HepG2 (cell line): ENCODE data around the gene SLC25A25. TPM values are rescaled to one million over a fixed set of nuclear protein-coding genes. Genes with fewer than 3 reads are reported as not detected.

Experiments used
- ATAC-seq: fragments of 200-7000 bp; cut with Tn5 transposase; 3 replicates; pipeline ENCODE4 v1.9.1; 2020; ENCODE audit warnings: mild to moderate bottlenecking, moderate library complexity
- BruUV-seq: library from RNA; stranded (reverse); fragments of 400-500 nt; replicated peaks from 2 replicates; lab custom pipeline; 2021; lab: Mats Ljungman, UMichigan
- CTCF ChIA-PET: fragments of 300-600 bp; formaldehyde crosslinking; extraction: SDS; loops from one replicate; lab custom pipeline; 2021; ENCODE audit warnings: low total read pairs, inconsistent platforms, low intra/inter-chr PET ratio; lab: Yijun Ruan, JAX
- POLR2A ChIA-PET: fragments of 350-600 bp; sonication (Branson Sonifier 250); formaldehyde crosslinking; loops from one replicate; lab custom pipeline; 2020; ENCODE audit warnings: antibody characterized with exemption, inconsistent platforms; lab: Yijun Ruan, JAX
- DNase-seq: peaks from one replicate; pipeline ENCODE4 v3.0.0-alpha.2; 2015; ENCODE audit warnings: low spot score
- FAIRE-seq: peaks from 3 replicates; lab custom pipeline; 2011; peaks lifted over from hg19 to GRCh38; lab: Jason Lieb, UNC
- H2AFZ ChIP-seq: one replicate; pipeline ENCODE4 v1.6.1; 2011; ENCODE audit warnings: low read length, inconsistent platforms
- H3K27ac ChIP-seq: fragments of 300-600 bp; 3 replicates; pipeline ENCODE4 v1.8.0; 2011; ENCODE audit warnings: mixed run types, mild to moderate bottlenecking, mixed read lengths, low read length, inconsistent platforms; ENCODE audit not compliant: insufficient read depth; ENCODE audit errors: extremely low read length
- H3K27me3 ChIP-seq, 2 experiments: fragments of 200-600 bp in 1 of 2; 2 replicates in 1 of 2; 3 replicates in 1 of 2; pipeline versions ENCODE4 v1.6.0 to v1.8.0; 2011; ENCODE audit warnings: low read length in 2 of 2, mild to moderate bottlenecking in 2 of 2, moderate library complexity in 2 of 2, inconsistent platforms in 1 of 2; ENCODE audit not compliant: insufficient read depth in 2 of 2, control insufficient read depth in 1 of 2
- H3K36me3 ChIP-seq, 2 experiments: fragments of 200-600 bp in 1 of 2; replicated peaks in 1 of 2; 2 replicates in 1 of 2; 3 replicates in 1 of 2; pipeline versions ENCODE4 v1.5.1 to v1.8.0; 2011; ENCODE audit warnings: low read length in 2 of 2, inconsistent platforms in 1 of 2; ENCODE audit not compliant: insufficient read depth in 2 of 2, control insufficient read depth in 1 of 2
- H3K4me1 ChIP-seq: 2 replicates; pipeline ENCODE4 v1.5.1; 2012; ENCODE audit warnings: low read length, inconsistent platforms; ENCODE audit not compliant: insufficient read depth
- H3K4me2 ChIP-seq: 2 replicates; pipeline ENCODE4 v1.6.0; 2011; ENCODE audit warnings: low read depth, low read length, inconsistent platforms
- H3K4me3 ChIP-seq, 3 experiments: fragments of 200-600 bp in 1 of 3; sonication (generic), shearing (Covaris generic) in 1 of 3; replicated peaks in 1 of 3; 2 replicates each; pipeline ENCODE4 v1.5.1; 2011 to 2016; ENCODE audit warnings: low read length in 3 of 3, inconsistent platforms in 2 of 3, low read depth in 2 of 3, mild to moderate bottlenecking in 2 of 3, control low read depth in 1 of 3, mixed read lengths in 1 of 3; ENCODE audit not compliant: insufficient read depth in 1 of 3
- H3K79me2 ChIP-seq: one replicate; pipeline ENCODE4 v1.6.1; 2011; ENCODE audit warnings: low read length, inconsistent platforms; ENCODE audit not compliant: insufficient read depth
- H3K9ac ChIP-seq: 2 replicates; pipeline ENCODE4 v1.6.0; 2011; ENCODE audit warnings: mild to moderate bottlenecking, low read depth, low read length, inconsistent platforms; ENCODE audit not compliant: insufficient read depth
- H3K9me3 ChIP-seq: 2 replicates; pipeline ENCODE4 v1.5.1; 2012; ENCODE audit warnings: mild to moderate bottlenecking, low read length
- H4K20me1 ChIP-seq: 2 replicates; pipeline ENCODE4 v1.6.0; 2011; ENCODE audit warnings: inconsistent platforms, mild to moderate bottlenecking, low read length, moderate library complexity; ENCODE audit not compliant: insufficient read depth
- HNF4A ChIP-seq: sonication (generic); formaldehyde crosslinking; IDR thresholded peaks from 2 replicates; pipeline ENCODE4 v1.4.0; 2020; ENCODE audit warnings: missing genetic modification reagents
- HNRNPL ChIP-seq: fragments of 200-400 bp; formaldehyde crosslinking; IDR thresholded peaks from 2 replicates; pipeline ENCODE4 v1.6.1; 2017; ENCODE audit warnings: mild to moderate bottlenecking, low read depth, low read length
- KDM2A ChIP-seq: sonication (generic); formaldehyde crosslinking; IDR thresholded peaks from 2 replicates; pipeline ENCODE4 v1.4.0; 2020; ENCODE audit warnings: low read depth, missing genetic modification reagents, borderline replicate concordance
- MEIS1 ChIP-seq: sonication (generic); formaldehyde crosslinking; IDR thresholded peaks from 2 replicates; pipeline ENCODE4 v1.9.0; 2021; ENCODE audit warnings: mild to moderate bottlenecking, missing genetic modification reagents, moderate library complexity, borderline replicate concordance
- RELA ChIP-seq: sonication (generic); formaldehyde crosslinking; IDR thresholded peaks from 2 replicates; pipeline ENCODE4 v1.4.0; 2020; ENCODE audit warnings: missing genetic modification reagents
- SOX6 ChIP-seq, 2 experiments: fragments of 450-650 bp in 1 of 2; sonication (generic) in 1 of 2; formaldehyde crosslinking in 1 of 2; IDR thresholded peaks; 2 replicates each; pipeline versions ENCODE4 v1.4.0 to v1.6.1; 2017 to 2020; ENCODE audit warnings: antibody characterized with exemption in 1 of 2, mild to moderate bottlenecking in 1 of 2, missing genetic modification reagents in 1 of 2
- ZNF263 ChIP-seq: sonication (generic); formaldehyde crosslinking; IDR thresholded peaks from 2 replicates; pipeline ENCODE4 v1.4.0; 2020; ENCODE audit warnings: missing genetic modification reagents
- WGBS: methylation state at CpG from one replicate; pipeline ENCODE4 v1.1.6; 2017; ENCODE audit warnings: low lambda C conversion rate; 5-methylcytosine and 5-hydroxymethylcytosine counted together
- in situ Hi-C: cut with HindIII; loops from 2 replicates; pipeline ENCODE4 v1.10.0; 2017; ENCODE audit warnings: low pct_unique_long_range_greater_than_20kb; ENCODE audit not compliant: extremely low pct_ligation_motif_present
- intact Hi-C: fragments of 100-400 bp; cut with micrococcal nuclease; formaldehyde crosslinking; loops from one replicate; pipeline ENCODE4 v1.10.0; 2022; ENCODE audit not compliant: unreplicated experiment
- polyA plus RNA-seq, 8 experiments: library from polyadenylated mRNA; depleted of rRNA in 3 of 8; stranded (reverse) in 7 of 8; unstranded in 1 of 8; fragments of >200 nt; fragmentation: Illumina TruSeq in 4 of 8; extraction: Trizol in 4 of 8; gene quantifications; 2 replicates each; pipeline versions ENCODE4 v1.2.1 to v1.2.3, GENCODE V29; 2011 to 2016; ENCODE audit warnings: low read depth in 4 of 8, missing spikeins in 1 of 8, mixed read lengths in 1 of 8; ENCODE audit not compliant: insufficient read depth in 1 of 8
- total RNA-seq, 5 experiments: library from RNA; depleted of rRNA; stranded (reverse); fragments of >200 nt; fragmentation: Illumina TruSeq; extraction: Trizol; gene quantifications; 2 replicates each; pipeline ENCODE4 v1.2.3, GENCODE V29; 2016; ENCODE audit warnings: low read depth in 1 of 5
- TF ChIP-seq, protein P1 (sequence below): sonication (generic); formaldehyde crosslinking; IDR thresholded peaks from 2 replicates; pipeline ENCODE4 v1.8.1; 2022; ENCODE audit warnings: low read depth, mild to moderate bottlenecking, missing genetic modification reagents
- TF ChIP-seq, protein P2 (sequence below): sonication (generic); formaldehyde crosslinking; IDR thresholded peaks from 2 replicates; pipeline ENCODE4 v1.5.1; 2020; ENCODE audit warnings: missing genetic modification reagents, mild to moderate bottlenecking, borderline replicate concordance

The SLC25A25 gene
- total and polyA plus RNA-seq, 2 of the 13 experiments (the other 11 are each of a cell fraction or from before 2014, with no cell fraction given), result 10.5 to 24.8 TPM

DNA sequence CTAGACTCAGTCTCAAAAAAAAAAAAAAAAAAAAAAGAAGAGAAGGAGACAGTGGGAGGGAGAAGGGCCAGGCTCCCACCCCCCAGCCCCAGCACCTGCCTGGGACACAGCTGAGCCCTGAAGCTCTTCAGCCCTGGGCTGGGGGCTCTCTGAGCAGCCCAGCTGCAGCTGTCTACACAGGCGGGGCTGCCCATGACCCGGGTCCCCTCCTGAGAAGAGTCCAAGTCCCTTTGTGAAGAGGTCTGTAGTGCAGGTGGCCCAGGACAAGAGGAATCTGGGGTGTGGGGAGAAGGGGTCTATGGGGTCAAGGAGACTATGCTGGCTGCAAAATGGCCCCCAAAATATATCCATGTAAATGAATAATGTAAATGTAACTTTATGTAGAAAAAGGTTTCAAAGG is 74.6 kb downstream of the SLC25A25 start:
- intact Hi-C loops (no loop called here), in situ Hi-C loops (no loop called here)
- Histone ChIP-seq H3K4me1 (peaks cover 49% of the 10 kb centered on the region), H3K9me3 (no peaks in the 10 kb centered on the region), H3K27me3 (peaks cover 0 to 25% of the 10 kb centered on the region in 2 experiments; a peak in 2 of 5 replicates), H3K4me3 (no peak overlapping the region), H3K4me2 (no peak overlapping the region), H3K9ac (no peak overlapping the region), H3K79me2 (no peaks in the 10 kb centered on the region), H2AFZ (no peak overlapping the region), H3K36me3 (no peaks in the 10 kb centered on the region), H3K27ac (no peak overlapping the region), H4K20me1 (no peaks in the 10 kb centered on the region)
- FAIRE-seq (no peak), ATAC-seq (no peak), DNase-seq (no peak)
- TF ChIP-seq, protein P1, sequence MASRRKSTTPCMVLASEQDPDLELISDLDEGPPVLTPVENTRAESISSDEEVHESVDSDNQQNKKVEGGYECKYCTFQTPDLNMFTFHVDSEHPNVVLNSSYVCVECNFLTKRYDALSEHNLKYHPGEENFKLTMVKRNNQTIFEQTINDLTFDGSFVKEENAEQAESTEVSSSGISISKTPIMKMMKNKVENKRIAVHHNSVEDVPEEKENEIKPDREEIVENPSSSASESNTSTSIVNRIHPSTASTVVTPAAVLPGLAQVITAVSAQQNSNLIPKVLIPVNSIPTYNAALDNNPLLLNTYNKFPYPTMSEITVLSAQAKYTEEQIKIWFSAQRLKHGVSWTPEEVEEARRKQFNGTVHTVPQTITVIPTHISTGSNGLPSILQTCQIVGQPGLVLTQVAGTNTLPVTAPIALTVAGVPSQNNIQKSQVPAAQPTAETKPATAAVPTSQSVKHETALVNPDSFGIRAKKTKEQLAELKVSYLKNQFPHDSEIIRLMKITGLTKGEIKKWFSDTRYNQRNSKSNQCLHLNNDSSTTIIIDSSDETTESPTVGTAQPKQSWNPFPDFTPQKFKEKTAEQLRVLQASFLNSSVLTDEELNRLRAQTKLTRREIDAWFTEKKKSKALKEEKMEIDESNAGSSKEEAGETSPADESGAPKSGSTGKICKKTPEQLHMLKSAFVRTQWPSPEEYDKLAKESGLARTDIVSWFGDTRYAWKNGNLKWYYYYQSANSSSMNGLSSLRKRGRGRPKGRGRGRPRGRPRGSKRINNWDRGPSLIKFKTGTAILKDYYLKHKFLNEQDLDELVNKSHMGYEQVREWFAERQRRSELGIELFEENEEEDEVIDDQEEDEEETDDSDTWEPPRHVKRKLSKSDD (CRISPR knock-in tag), result no peak
- no peak for TF ChIP-seq MEIS1 (CRISPR knock-in tag)
- CTCF ChIA-PET, result no interaction called here
- no TSS peak for BruUV-seq
- POLR2A ChIA-PET, result interaction anchor here (1.1 to 2.2 kb wide), 2 partner anchors 10 to 17 kb away, joined by 3 to 7 read pairs; partner anchors contain the start of gene BBLN
- WGBS, result 50% methylated on average over 1 of the region's 2 CpGs

DNA sequence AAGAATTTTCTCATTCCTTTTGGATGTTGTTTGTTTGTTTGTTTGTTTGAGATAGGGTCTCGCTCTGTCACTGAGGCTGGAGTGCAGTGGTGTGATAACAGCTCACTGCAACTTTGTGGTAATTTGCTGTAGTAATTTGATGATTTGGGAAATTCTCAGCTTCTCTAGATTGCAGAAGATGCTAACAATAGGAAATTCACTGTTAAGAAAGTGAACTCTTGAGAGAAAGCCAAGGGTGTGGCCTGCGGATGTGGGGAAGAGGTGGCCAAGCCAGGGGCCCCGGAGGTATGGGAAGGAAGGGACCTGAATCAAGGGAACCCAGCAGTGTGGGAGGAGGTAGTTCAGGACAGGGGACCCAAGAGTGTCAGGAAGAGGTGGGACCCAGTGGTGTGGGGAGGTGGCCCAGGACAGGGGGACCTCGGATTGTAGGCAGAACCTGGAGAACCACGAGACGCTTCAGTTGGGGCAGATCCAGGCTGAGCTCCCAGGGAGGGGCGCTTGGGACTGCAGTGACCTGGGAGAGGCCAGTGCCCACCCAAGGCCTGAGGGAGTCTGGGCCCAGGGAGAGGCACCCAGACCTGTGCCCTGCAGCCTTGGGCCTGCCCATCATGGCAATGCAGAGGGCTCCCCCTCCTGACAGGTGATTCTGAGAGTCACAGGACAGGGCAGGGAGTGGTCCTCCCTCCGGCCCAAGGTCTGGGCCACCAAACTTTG is 75.7 kb downstream of the SLC25A25 start:
- Histone ChIP-seq H3K4me2 (peak overlapping the region; percentile 49; the same call in 1 of the 2 replicates), H4K20me1 (no peaks in the 10 kb centered on the region), H3K9me3 (no peaks in the 10 kb centered on the region), H3K4me3 (peak overlapping the region in 1 of 3 experiments; percentile 25; a peak in 1 of 6 replicates), H3K4me1 (peaks cover 50% of the 10 kb centered on the region), H3K36me3 (no peaks in the 10 kb centered on the region), H3K27ac (no peak overlapping the region), H2AFZ (no peak overlapping the region), H3K27me3 (peaks cover 0 to 25% of the 10 kb centered on the region in 2 experiments; a peak in 3 of 5 replicates), H3K79me2 (no peaks in the 10 kb centered on the region), H3K9ac (no peak overlapping the region)
- FAIRE-seq (no peak), DNase-seq (no peak), ATAC-seq (peak; percentile 64)
- intact Hi-C loops (no loop called here), in situ Hi-C loops (no loop called here)
- WGBS, result 73% methylated on average over 7 of the region's 8 CpGs
- BruUV-seq, result no TSS peak
- ChIA-PET CTCF (interaction anchor here (1.3 kb wide), 1 partner anchor 26 kb away, joined by 4 read pairs; no protein-coding TSS in a partner anchor), POLR2A (interaction anchor here (2.2 kb wide), 1 partner anchor 16 kb away, joined by 7 read pairs; the partner anchor contains the start of gene BBLN)
- TF ChIP-seq HNRNPL (peak; percentile 69; the same call in 1 of the 2 replicates), HNF4A (CRISPR knock-in tag) (0 out of 2 replicates have a peak, but pooled peaks have one; percentile 19), RELA (no peak), ZNF263 (peak; percentile 72; the same call in 1 of the 2 replicates), KDM2A (0 out of 2 replicates have a peak, but pooled peaks have one; percentile 34), SOX6 (IDR thresholded peaks at IDR 0.05) (no peak), SOX6 (CRISPR knock-in tag; IDR thresholded peaks at IDR 0.05) (0 out of 2 replicates have a peak, but pooled peaks have one; percentile 10)
- TF ChIP-seq, protein P2, sequence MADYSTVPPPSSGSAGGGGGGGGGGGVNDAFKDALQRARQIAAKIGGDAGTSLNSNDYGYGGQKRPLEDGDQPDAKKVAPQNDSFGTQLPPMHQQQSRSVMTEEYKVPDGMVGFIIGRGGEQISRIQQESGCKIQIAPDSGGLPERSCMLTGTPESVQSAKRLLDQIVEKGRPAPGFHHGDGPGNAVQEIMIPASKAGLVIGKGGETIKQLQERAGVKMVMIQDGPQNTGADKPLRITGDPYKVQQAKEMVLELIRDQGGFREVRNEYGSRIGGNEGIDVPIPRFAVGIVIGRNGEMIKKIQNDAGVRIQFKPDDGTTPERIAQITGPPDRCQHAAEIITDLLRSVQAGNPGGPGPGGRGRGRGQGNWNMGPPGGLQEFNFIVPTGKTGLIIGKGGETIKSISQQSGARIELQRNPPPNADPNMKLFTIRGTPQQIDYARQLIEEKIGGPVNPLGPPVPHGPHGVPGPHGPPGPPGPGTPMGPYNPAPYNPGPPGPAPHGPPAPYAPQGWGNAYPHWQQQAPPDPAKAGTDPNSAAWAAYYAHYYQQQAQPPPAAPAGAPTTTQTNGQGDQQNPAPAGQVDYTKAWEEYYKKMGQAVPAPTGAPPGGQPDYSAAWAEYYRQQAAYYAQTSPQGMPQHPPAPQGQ (CRISPR knock-in tag), result no peak
